H9 (cell line): ENCODE measurements around the gene CCDC27. TPM values are rescaled to one million over a fixed set of nuclear protein-coding genes. Genes with fewer than 3 reads are reported as not detected.

Experiments
- DNase-seq: peaks from one replicate; pipeline ENCODE4 v3.0.0-alpha.2; 2017
- H2AFZ ChIP-seq: one replicate; pipeline ENCODE4 v1.6.1; 2013; ENCODE audit warnings: mild to moderate bottlenecking, low read length, control low read depth, moderate library complexity
- H2AK5ac ChIP-seq: 2 replicates; pipeline ENCODE4 v1.6.1; 2013; ENCODE audit warnings: low read length, control low read depth, mixed read lengths; ENCODE audit not compliant: insufficient read length
- H2BK120ac ChIP-seq: one replicate; pipeline ENCODE4 v1.6.1; 2013; ENCODE audit warnings: low read depth, mild to moderate bottlenecking, low read length, control low read depth, inconsistent platforms; ENCODE audit not compliant: poor library complexity, severe bottlenecking
- H2BK12ac ChIP-seq: 2 replicates; pipeline ENCODE4 v1.6.1; 2013; ENCODE audit warnings: low read length, control low read depth, mixed read lengths, low read depth; ENCODE audit not compliant: insufficient read length
- H2BK15ac ChIP-seq: 2 replicates; pipeline ENCODE4 v1.6.1; 2013; ENCODE audit warnings: low read depth, low read length, control low read depth
- H2BK20ac ChIP-seq: one replicate; pipeline ENCODE4 v1.6.1; 2013; ENCODE audit warnings: low read depth, mild to moderate bottlenecking, low read length, control low read depth, inconsistent platforms; ENCODE audit not compliant: poor library complexity, severe bottlenecking
- H2BK5ac ChIP-seq: 2 replicates; pipeline ENCODE4 v1.6.1; 2013; ENCODE audit warnings: low read length, control low read depth, mixed read lengths; ENCODE audit not compliant: insufficient read length
- H3K14ac ChIP-seq: 2 replicates; pipeline ENCODE4 v1.6.1; 2013; ENCODE audit warnings: low read length, control low read depth; ENCODE audit not compliant: insufficient read depth
- H3K18ac ChIP-seq: 2 replicates; pipeline ENCODE4 v1.6.1; 2013; ENCODE audit warnings: low read depth, mild to moderate bottlenecking, mixed read lengths, low read length, control low read depth; ENCODE audit not compliant: insufficient read length
- H3K23ac ChIP-seq: 2 replicates; pipeline ENCODE4 v1.6.1; 2013; ENCODE audit warnings: low read length, control low read depth, mixed read lengths, low read depth; ENCODE audit not compliant: insufficient read length
- H3K23me2 ChIP-seq: 2 replicates; pipeline ENCODE4 v1.6.1; 2013; ENCODE audit warnings: low read depth, mild to moderate bottlenecking, mixed read lengths, low read length, control low read depth; ENCODE audit not compliant: insufficient read length, poor library complexity, severe bottlenecking
- H3K27ac ChIP-seq: 2 replicates; pipeline ENCODE4 v1.5.1; 2013; ENCODE audit warnings: low read length, control low read depth, mixed read lengths, low read depth; ENCODE audit not compliant: insufficient read length
- H3K27me3 ChIP-seq: 2 replicates; pipeline ENCODE4 v1.6.1; 2013; ENCODE audit warnings: low read length, control low read depth, inconsistent platforms; ENCODE audit not compliant: insufficient read depth
- H3K4ac ChIP-seq: 2 replicates; pipeline ENCODE4 v1.6.1; 2013; ENCODE audit warnings: low read depth, mild to moderate bottlenecking, control low read depth, inconsistent platforms, low read length, moderate library complexity
- H3K4me1 ChIP-seq: 2 replicates; pipeline ENCODE4 v1.6.1; 2013; ENCODE audit warnings: low read length, control low read depth, inconsistent platforms; ENCODE audit not compliant: insufficient read depth
- H3K4me2 ChIP-seq: 2 replicates; pipeline ENCODE4 v1.6.1; 2013; ENCODE audit warnings: low read length, control low read depth, mixed read lengths; ENCODE audit not compliant: insufficient read length, insufficient read depth
- H3K56ac ChIP-seq: 2 replicates; pipeline ENCODE4 v1.6.1; 2013; ENCODE audit warnings: low read depth, mild to moderate bottlenecking, mixed read lengths, low read length, control low read depth; ENCODE audit not compliant: insufficient read length
- H3K79me1 ChIP-seq: 2 replicates; pipeline ENCODE4 v1.6.1; 2013; ENCODE audit warnings: low read depth, mild to moderate bottlenecking, moderate library complexity, low read length, control low read depth, inconsistent platforms; ENCODE audit not compliant: insufficient read depth, poor library complexity, severe bottlenecking
- H3K79me2 ChIP-seq: 2 replicates; pipeline ENCODE4 v1.6.1; 2013; ENCODE audit warnings: low read length, control low read depth, inconsistent platforms; ENCODE audit not compliant: insufficient read depth
- H3K9ac ChIP-seq: 2 replicates; pipeline ENCODE4 v1.6.1; 2013; ENCODE audit warnings: low read length, control low read depth, mixed read lengths; ENCODE audit not compliant: insufficient read length; ENCODE audit errors: extremely low read depth
- H3K9me3 ChIP-seq: one replicate; pipeline ENCODE4 v1.6.1; 2013; ENCODE audit warnings: low read depth, low read length, inconsistent platforms; ENCODE audit not compliant: control insufficient read depth
- H3T11ph ChIP-seq: one replicate; pipeline ENCODE4 v1.6.1; 2013; ENCODE audit warnings: mild to moderate bottlenecking, low read length, control low read depth, inconsistent platforms
- H4K20me1 ChIP-seq: one replicate; pipeline ENCODE4 v1.6.1; 2013; ENCODE audit not compliant: control insufficient read depth, insufficient read length, insufficient read depth
- H4K5ac ChIP-seq: 2 replicates; pipeline ENCODE4 v1.6.1; 2013; ENCODE audit warnings: low read depth, mild to moderate bottlenecking, mixed read lengths, low read length, control low read depth; ENCODE audit not compliant: insufficient read length
- H4K8ac ChIP-seq: replicated peaks from 2 replicates; pipeline ENCODE4 v1.6.1; 2013; ENCODE audit warnings: low read length, control low read depth, mixed read lengths, low read depth; ENCODE audit not compliant: insufficient read length
- H4K91ac ChIP-seq: 2 replicates; pipeline ENCODE4 v1.6.1; 2013; ENCODE audit warnings: low read depth, mild to moderate bottlenecking, moderate library complexity, mixed read lengths, low read length, control low read depth; ENCODE audit not compliant: insufficient read length
- H3K27ac Mint-ChIP-seq, 3 experiments: 2 replicates in 2 of 3; 3 replicates in 1 of 3; pipeline ENCODE4 v1.8.0; 2020 to 2021; ENCODE audit warnings: mixed read lengths in 3 of 3, mild to moderate bottlenecking in 1 of 3, moderate library complexity in 1 of 3
- H3K27me3 Mint-ChIP-seq: 2 replicates; pipeline ENCODE4 v1.8.0; 2021; ENCODE audit warnings: low read depth, mild to moderate bottlenecking, moderate library complexity, mixed read lengths
- H3K36me3 Mint-ChIP-seq, 3 experiments: 2 replicates in 2 of 3; 3 replicates in 1 of 3; pipeline ENCODE4 v1.8.0; 2020 to 2021; ENCODE audit warnings: low read depth in 3 of 3, mixed read lengths in 3 of 3; ENCODE audit not compliant: insufficient read depth in 1 of 3
- H3K4me1 Mint-ChIP-seq, 2 experiments: 2 replicates each; pipeline ENCODE4 v1.8.0; 2020; ENCODE audit warnings: mixed read lengths in 2 of 2
- H3K4me3 Mint-ChIP-seq, 2 experiments: 2 replicates in 1 of 2; 3 replicates in 1 of 2; pipeline ENCODE4 v1.8.0; 2020 to 2021; ENCODE audit warnings: mild to moderate bottlenecking in 2 of 2, mixed read lengths in 2 of 2, moderate library complexity in 1 of 2
- H3K9me3 Mint-ChIP-seq, 2 experiments: 2 replicates in 1 of 2; 3 replicates in 1 of 2; pipeline ENCODE4 v1.8.0; 2020; ENCODE audit warnings: mild to moderate bottlenecking in 2 of 2, mixed read lengths in 2 of 2, moderate library complexity in 1 of 2
- WGBS: extraction: QIAGEN DNeasy Blood & Tissue Kit; methylation state at CpG from one replicate; pipeline ENCODE4 v1.1.7; 2013; ENCODE audit warnings: missing lambda C conversion rate, low lambda C conversion rate, mixed read lengths; ENCODE audit not compliant: insufficient read length; ENCODE audit errors: extremely low coverage; 5-methylcytosine and 5-hydroxymethylcytosine counted together
- total RNA-seq: library from RNA; stranded (reverse); gene quantifications from 2 replicates; pipeline ENCODE4 v1.2.1, GENCODE V29; 2021
- TF ChIP-seq, protein P1 (sequence below): fragments of 200-600 bp; sonication (generic); conservative IDR thresholded peaks from 3 replicates; pipeline ENCODE4 v1.8.0; 2021; ENCODE audit warnings: antibody characterized with exemption, mild to moderate bottlenecking

Gene CCDC27
- total RNA-seq, 1 experiment from 2014 or later, result not detected

DNA sequence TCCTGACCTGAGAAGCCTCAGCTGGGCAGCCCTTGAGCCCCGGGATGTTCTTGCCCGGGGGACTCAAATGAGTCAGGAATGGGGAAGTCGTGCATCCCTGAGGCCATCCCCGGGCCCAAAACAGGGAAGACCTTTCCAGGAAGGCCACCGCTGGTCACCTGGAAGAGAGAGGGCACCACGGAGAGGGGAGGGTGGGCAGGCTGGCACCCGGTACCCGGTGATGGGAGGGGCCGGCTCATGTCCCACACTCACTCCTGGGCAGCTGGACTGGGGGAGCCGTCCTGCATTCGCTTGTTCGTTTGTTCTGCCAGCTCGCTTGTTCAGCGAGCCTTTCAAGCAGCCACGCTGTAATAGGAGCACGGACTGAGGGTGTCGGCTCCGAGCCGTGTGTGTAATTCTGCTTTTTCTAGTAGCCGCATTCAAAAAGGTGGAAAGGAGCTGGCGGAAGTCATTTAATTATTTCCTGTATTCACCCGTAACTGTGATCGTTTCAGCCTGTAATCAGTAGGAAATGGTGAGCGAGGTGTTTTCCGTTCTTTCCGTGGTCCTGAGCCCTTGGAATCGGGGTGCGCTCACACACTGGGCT, 48.4 kb upstream of the CCDC27 start:
- Histone ChIP-seq H3K9me3 (no peaks in the 10 kb centered on the region), H3T11ph (no peak overlapping the region), H2BK20ac (no peak overlapping the region), H2AFZ (no peak overlapping the region), H4K20me1 (no peaks in the 10 kb centered on the region), H3K27me3 (no peaks in the 10 kb centered on the region), H3K56ac (no peak overlapping the region), H3K18ac (no peak overlapping the region), H4K8ac (no peak overlapping the region), H3K14ac (no peak overlapping the region; the same call in 1 of the 2 replicates), H3K79me2 (no peaks in the 10 kb centered on the region), H3K9ac (no peak overlapping the region), H3K4ac (no peak overlapping the region), H3K27ac (no peak overlapping the region), H2BK5ac (no peak overlapping the region), H4K91ac (no peak overlapping the region), H3K23ac (no peak overlapping the region), H3K79me1 (no peaks in the 10 kb centered on the region), H3K4me1 (no peaks in the 10 kb centered on the region), H3K23me2 (no peaks in the 10 kb centered on the region), H2BK12ac (no peak overlapping the region), H2AK5ac (no peak overlapping the region), H2BK120ac (no peak overlapping the region), H4K5ac (no peak overlapping the region), H2BK15ac (no peak overlapping the region), H3K4me2 (no peak overlapping the region)
- Mint-ChIP-seq H3K4me3 (no peak overlapping the region), H3K27ac (no peak overlapping the region), H3K9me3 (no peaks in the 10 kb centered on the region), H3K4me1 (peaks cover 11 to 23% of the 10 kb centered on the region in 2 experiments), H3K36me3 (no peaks in the 10 kb centered on the region), H3K27me3 (peaks cover 17% of the 10 kb centered on the region)
- WGBS, result no CpG with 5 or more reads among the region's 28 CpGs
- DNase-seq, result no peak
- TF ChIP-seq, protein P1, sequence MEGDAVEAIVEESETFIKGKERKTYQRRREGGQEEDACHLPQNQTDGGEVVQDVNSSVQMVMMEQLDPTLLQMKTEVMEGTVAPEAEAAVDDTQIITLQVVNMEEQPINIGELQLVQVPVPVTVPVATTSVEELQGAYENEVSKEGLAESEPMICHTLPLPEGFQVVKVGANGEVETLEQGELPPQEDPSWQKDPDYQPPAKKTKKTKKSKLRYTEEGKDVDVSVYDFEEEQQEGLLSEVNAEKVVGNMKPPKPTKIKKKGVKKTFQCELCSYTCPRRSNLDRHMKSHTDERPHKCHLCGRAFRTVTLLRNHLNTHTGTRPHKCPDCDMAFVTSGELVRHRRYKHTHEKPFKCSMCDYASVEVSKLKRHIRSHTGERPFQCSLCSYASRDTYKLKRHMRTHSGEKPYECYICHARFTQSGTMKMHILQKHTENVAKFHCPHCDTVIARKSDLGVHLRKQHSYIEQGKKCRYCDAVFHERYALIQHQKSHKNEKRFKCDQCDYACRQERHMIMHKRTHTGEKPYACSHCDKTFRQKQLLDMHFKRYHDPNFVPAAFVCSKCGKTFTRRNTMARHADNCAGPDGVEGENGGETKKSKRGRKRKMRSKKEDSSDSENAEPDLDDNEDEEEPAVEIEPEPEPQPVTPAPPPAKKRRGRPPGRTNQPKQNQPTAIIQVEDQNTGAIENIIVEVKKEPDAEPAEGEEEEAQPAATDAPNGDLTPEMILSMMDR, result no peak
